Activated T-cell treated with anti-CD3 and anti-CD28 coated beads, Interleukin-2, amount 50 U/mL, for 1 hour (primary cell): ENCODE results near the gene ACTN1.

Experiments used
- DNase-seq: peaks from one replicate; pipeline ENCODE4 v3.0.0-alpha.2; 2020

Gene ACTN1

DNA sequence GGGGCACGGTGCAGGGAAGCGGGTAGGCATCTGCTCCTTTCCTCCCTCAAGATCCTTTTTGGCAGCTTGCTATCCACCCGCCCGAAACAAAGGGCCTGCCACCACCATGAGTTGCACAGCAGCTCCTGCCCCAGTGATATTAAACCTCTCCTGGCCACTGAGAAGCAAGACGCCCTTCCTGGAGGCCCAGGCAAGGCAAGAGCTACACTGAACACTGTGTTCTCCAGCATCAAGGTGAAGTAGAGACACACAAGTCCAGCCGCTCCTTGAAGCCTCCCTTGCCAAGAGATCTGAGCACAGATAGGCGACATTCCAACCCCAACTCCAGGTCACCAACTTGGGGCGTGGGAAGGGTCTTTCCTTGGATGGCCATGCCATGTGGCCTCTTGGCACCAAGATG lies 70.9 kb downstream of the ACTN1 start:
- no peak for DNase-seq

DNA sequence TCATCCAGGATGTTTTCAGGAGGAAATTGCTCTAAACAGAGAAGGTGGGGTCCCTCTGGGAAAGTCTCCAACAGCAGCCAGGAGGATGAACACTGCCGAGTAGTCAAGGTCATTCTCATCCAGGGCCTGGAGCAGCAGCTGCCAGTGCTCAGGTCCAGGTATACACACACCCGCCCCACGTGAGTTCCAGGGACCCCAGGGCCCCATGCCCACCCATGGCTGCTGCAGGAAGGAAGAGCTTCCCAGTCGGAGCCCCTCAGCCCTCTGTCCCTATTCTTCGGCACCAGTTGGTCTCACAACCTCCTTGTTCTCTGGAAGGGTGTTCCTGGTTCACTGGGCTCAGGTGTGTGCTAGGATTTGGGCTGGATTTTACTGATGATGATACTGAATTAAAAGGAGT lies 72.7 kb downstream of the ACTN1 start:
- DNase-seq, result no peak

DNA sequence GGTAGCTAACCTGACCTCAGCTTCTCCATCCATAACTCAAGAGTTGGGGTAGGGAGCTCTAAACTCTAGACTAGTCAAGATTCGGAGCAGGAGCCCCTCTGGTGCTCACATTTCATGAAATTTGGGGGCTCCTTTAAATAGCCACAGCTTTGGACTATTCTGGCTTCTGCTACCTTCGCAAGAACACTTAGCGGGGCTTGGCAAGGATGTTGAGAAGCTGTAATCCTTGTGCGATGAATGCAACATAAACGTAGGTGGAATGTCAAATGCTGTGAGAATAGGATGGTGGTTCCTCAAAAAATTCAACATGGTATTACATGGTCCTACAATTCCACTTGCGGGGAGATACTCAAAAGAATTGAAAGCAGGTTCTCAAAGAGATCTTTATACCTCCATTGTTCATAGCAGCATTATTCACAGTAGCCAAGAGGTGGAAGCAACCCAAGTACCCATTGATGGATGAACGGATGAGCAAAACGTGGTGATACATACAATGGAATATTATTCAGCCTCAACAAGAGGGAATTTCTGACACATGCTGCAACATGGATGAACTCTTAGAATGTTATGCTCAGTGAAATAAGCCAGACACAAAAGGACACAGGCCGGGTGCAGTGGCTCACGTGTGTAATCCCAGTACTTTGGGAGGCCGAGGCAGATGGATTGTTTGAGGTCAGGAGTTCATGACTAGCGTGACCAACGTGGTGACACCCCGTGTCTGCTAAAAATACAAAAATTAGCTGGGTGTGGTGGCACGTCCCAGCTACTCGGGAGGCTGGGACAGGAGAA lies 73.8 kb downstream of the ACTN1 start:
- no peak for DNase-seq

DNA sequence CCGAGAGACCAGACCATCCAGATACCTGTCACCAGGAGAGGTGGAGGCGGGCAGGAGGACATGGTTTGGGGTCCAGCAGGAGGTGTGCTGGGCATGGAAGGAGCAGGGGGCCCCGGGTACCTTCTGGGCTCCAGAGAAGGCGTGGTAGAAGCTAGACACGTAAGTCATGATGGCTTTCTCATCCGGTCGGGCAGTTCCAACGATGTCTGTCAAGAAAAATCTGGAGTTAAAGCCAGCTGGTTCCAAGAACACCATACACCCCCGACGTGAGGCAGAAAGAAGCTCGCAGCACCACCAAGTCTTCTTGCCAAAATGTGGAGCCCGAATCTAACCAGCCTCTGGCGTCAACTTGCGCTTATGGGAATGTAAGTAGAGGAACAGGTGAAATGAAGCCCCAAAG lies 76.7 kb downstream of the ACTN1 start:
- DNase-seq, result no peak

DNA sequence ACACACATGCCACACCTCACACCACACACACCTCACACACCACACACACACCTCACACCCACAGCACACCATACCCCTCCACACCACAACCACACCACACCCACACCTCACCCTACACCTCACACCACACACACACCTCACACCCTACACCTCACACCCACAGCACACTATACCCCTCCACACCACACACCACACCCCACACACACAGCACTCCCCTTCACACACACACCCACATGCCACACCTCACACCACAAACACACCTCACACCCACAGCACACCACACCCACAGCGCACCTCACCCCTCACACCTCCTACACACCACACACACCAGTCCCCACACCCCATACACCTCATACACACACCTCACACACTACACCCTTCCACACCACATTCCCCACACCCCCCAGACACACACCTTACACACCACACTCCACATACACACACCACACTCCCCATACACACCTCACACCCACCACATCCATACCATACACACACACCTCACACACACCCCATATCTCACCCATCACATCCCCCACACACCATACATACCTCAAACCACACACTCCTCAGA lies 80.0 kb downstream of the ACTN1 start:
- DNase-seq, result no peak

DNA sequence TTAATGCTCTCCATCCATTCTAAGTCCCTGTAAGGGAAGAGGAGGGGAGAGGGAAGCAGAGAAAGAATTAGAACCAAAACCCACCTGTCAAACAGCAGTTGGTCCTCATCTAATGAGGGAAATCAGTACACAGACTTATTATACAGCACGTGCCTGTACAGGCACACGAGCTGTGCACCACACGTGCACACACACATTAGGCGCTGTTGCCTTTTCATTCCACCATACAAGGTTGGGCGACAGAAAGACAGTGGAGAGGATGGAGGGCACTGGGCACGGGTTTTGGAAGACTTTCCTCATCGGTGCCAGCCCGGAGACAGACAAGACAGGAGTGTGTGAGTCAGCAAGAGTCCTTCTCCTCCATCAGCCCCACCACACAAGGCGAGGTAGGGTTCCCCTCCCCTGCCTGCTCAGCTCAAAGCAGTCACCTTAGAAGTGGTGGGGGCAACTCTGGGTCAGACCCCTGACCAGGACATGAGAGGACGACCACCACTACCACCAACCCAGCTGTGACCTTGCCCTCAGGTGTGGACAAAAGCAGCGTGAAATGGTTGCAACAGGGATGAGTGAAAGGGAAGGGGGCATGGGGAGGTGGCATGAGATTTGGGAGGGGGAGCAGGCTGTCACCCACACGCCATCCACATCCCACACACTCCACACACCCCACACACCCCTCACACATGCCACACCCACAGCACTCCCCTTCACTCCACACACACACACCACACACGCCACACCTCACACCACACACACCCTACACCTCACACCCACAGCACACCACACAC lies 80.7 kb downstream of the ACTN1 start:
- DNase-seq, result no peak

DNA sequence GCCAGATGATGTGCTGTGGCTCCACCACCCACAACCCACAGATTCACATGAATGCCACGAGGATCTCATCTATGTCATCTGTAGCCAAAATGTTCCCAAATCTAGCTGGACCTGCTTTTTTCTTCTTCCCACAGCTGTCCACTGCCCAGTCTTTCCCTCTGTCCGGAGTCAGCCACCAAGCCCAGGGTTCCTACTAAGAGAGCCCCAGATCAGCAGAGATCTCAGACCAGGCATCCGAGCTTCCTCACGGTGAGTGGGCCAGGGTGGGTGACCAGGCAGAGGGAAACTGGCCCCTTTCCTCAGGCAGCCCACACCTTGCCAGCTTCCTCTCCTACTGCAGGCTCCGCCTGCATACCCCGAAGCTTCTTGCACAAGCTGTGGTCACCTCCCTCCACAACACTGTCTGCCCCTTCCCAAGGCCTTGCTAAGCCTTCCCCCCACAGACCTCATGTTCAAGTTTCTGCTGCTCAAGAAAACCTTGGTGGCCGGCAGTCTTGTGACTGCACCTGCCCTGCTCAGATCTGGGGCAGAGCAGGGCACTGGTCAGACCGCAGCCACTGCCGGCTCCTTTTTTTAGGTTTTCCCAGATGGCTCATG lies 81.4 kb downstream of the ACTN1 start:
- DNase-seq, result no peak

DNA sequence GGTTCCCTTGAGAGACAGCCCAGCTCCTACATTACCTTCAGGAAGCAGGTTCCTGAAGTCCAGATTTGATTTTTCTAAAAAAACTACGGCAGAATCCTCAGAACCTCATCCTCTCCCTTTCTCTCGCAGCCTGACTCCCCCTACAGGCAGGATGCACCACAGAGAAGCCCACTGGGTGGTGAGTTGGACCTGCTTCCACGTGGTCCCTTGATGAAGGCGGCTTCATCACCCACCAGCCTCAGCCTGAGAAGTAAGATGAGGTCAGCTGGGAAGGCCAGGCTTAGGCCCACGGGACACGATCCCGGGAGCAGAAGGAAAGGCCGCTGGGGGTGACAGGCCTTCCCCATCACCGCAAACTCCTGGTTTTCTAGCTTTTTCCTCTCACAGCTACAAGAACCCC lies 83.0 kb downstream of the ACTN1 start:
- DNase-seq, result no peak

DNA sequence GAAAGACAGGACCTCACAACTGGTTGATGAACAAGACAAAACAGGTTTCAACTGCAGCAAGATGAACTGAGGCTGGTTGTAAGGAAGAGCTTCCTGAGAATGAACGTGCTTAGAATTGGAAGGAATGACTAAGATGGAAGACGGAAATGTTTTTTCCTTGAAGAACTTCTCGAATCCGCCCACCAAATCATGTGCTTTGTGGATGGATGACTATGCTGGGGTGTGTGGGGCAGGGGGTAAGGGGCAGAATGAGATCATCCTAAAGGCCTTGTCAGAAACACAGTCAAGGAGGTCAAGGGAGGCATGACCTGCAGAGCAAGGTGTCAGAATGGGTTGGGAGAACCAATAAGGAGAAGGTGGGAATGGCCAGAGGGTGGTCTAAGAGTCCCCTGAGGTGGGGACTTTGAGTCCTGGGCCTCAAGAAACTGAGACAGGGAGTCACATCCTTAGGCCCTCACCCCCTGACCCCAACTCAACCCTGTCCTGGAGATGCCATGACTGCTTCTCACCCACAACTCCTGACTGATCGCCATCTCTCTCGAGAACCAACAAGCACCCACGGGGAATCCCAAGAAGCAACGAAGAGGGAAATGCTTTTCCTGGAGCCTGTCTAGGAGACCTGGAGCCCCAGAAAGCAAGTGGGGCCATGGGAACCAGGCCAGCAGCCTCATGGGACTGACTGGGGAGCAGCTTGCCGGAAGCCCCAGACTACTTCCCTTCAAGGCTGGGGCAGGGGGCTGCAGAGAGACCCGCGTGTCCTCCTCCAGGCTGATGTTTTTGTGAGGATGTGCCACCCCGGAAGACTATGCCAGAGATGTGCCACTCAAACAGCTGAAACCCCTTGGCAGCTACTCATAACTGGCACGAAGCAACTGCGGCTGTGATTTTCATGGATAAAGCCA lies 84.0 kb downstream of the ACTN1 start:
- DNase-seq, result no peak

DNA sequence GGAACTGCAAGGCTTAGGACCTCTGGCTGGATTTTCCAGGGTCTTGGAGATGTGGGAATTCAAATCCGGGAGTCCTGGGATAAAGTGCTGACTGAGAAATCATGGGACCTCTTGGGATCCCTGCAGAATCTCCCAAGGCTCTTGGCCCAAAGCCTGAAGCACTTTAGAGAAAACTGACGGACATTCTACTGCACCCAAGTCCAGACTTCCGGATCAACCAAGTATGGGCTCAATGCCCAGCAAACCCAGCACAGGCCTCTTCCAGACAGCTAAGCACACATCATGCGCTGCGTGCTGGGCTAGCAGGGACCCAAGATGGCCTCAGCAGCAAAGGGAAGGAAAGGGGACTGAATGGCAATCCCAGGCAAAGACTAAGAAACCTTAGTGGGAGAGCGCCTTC lies 85.0 kb downstream of the ACTN1 start:
- no peak for DNase-seq

DNA sequence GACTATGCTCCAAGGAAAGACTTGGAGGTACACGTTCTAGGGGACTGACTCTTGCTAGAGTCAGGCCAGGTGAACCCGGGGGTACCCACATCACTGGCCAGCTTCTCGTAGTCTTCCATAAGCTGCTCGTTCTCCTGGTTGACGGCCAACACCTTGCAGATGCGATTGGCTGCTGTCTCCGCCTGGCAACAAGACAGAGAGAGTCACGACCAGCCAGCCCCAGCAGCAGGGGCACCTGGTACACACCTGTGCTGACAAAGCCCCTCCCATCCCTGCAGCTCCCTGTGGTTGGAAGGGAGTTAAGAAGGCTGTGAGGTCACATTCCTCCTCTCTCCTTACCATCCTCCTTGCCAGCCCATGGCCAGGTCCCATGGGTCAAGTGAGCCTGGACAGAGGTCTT lies 85.5 kb downstream of the ACTN1 start:
- DNase-seq, result no peak

DNA sequence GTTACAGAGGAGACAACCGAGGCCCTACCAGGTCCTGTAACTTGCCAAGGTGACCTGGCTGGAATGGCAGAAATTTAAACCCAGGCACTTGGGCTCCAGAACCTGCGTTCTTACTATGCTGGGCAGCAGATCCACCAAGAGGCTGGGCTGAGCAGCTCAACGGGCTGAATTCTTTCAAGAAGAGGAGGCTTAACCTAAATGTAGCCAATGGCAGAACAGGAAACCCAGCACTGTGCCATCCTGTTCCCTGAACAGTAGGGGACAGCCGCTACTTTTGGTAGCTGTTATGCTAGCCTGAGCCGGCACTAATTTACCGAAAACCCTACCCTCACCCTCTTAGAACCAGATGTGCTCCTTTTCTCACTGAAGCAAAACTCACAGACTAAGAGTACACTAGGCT lies 86.1 kb downstream of the ACTN1 start:
- no peak for DNase-seq

DNA sequence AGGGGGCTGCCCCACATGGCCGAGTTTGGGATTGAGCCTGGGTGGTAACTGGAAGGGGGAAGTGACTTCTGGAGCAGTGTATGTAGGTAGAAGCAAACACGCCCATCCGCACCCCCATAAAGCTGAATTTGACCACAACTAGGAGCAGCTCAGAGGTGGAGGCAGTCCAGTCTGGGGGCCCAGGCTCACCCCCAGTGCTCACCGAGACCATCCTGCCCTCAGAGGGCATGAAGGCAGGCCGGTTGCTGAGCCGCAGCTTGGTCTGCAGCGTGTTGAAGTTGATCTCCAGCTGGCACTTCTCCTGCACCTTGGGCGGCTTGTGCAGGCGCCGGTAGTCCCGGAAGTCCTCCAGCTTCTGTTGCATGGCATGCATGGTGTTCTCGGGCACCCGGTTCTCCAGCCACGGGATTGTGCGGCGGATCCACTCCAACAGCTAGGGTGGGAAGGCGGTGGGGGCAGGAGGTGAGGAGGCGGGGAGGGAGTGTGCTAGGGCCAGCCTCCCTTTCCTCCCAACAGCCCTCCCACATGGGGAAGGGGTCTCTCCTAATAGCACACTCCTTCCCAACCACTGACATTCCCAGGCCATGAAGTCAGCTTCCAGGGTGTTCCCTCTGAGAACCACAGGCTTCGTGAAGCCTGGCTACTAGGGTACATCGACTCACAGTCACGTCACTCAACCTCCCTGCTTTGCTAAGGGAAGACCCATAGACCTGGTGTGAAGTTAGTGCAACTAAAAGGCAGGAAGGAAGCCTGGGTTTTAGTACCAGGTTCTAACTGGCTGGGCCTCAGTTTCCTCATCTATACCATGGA lies 87.0 kb downstream of the ACTN1 start:
- no peak for DNase-seq

DNA sequence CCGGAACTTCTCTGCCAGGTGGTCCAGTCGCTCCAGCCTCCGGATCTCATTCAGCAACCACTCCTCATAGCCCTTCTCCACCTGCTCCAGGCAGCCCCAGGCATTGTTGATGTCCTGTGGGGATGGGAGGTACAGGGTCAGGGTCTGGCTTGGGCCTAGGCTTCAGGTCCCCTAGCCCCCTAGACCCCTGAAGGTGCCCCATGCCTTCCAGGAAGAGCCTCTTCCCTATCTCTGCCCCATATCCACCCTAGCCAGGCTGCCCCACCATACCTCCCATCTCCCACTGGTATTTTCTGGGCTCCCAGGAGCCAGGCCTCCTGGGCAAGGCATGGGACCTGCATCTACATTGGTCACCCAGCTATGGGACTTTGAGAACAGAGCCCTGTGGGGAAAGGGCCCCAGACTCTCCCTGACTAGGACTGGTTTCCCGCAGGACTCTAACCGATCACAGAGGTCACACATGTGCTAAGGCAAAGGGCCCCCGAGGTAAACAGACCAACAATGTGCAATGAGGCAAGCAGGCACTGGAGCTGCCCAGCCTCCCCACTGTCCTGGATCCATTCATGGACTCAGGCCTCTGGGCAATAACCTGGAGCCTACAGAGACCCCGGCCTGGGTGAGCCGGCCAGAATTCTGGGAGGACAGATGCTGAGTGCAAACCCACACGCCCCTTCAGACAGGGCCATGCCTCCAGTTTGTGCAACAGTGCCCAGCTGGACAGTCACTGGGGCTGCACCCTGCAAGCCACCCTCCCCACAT lies 88.8 kb downstream of the ACTN1 start:
- DNase-seq, result no peak

DNA sequence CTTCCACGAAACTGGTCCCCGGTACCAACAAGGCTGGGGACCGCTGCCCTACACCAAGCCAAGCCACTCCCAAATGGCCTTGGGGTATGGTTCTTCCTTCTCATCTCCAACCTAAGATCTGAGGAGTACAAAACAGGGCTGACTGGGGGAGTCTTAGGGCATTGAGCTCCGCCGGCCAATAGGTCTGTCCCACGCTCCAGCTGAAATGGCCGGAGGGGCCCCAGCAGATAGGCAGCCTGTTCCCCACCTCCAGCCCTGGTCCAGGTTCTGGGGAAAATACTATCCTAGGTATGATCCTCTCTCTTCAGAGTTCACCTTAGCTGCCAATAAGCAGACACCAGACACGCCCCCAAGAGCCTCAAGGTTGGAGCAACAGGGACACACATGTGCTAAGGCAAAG lies 90.2 kb downstream of the ACTN1 start:
- no peak for DNase-seq

DNA sequence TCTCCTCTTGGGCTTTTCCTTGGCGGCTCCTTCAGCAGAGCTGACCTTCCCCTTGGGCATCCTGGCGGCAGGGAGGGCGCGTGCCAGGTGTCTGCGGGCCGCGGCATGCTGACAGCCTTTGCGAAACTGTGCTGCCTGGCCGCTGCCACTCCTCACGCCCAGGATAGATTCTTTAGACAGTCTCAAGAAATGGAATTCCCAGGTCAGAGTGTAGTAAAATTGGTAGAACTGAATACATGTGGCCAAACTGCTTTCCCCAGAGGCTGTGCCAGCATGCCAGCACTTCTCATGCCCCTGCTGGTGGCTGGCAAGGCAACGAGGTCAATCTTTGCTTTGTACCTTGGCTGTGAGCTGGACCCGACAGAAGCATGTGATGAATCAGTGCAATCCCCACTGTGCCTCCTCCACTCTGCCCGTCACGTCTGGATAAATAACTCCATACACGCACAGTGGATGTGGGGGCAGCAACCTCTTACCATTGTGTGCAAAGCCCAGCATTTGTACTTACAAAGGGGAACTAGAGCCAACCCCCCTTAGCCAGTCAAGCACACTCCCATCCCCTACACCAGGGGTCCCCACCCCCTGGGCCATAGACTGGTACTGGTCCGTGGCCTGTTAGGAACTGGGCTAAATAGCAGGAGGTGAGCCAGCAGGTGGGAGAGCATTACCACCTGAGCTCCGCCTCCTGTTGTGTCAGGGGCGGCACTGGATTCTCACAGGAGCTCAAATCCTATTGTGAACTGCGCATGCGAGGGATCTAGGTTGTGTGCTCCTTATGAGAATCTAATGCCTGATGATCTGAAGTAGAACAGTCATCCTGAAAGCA lies 90.9 kb downstream of the ACTN1 start:
- DNase-seq, result no peak

DNA sequence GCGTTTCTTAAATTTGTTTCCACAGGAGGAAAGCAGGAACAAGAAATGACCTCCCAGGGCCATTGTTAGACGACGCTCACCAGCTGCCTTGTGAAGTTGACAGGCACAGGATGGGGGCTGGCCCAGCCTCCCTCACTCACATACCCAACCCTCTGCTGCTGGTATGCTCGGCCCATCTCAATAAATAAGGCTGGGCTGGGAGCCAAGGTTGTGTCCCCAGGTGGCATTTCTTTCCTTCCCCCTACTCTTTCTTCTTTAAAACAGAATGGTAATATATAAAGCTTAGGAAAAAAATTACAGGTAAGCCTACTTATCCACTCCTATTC lies 93.0 kb downstream of the ACTN1 start:
- no peak for DNase-seq

DNA sequence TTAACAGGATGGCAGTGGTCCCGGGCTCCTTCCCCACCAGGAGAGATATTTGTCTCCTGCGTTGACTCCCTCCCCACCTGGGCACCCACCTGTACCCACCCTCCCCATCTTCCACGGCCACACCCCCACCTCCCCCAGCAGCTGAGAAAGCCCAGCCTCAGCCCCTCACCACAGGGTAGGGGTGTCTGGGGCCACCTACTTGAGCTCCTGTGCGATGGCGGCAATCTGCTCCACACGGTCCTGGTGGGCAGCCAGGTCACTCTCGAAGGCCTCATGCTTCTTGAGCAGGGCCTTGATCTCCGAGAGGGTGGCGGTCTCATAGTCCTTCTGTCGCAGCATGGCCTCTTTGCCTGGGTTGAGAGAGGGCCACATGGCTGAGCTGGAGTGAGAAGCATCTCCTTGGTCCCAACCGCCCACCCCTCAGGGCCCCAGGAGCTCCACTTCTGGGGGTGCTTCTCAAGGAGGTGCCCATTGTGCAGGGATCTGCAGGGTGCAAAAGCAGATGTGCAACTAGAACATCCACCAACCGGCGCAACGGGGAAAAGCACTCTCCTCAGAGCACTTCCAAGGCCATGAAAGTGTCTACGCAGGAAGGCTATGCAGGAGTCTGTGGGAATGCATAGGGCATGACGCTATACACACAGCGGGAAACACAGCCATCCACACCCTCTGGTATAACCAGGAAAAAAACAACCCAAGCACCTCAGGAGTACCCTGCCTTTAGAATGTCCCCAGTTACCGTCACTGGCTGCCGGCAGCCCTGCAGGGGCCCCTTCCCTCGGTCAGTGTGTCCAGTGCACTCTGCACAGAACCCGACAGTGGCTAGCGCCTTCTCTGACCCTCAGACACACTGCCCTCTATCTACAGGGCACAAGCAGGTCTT lies 93.6 kb downstream of the ACTN1 start:
- DNase-seq, result no peak
